ENCODE results near the gene ANG.
"Not testable (repeated sequence)": the region's sequence is repeated elsewhere in the genome, so short reads cannot be mapped to it uniquely, and the experiment has no call there.

The ANG gene

DNA sequence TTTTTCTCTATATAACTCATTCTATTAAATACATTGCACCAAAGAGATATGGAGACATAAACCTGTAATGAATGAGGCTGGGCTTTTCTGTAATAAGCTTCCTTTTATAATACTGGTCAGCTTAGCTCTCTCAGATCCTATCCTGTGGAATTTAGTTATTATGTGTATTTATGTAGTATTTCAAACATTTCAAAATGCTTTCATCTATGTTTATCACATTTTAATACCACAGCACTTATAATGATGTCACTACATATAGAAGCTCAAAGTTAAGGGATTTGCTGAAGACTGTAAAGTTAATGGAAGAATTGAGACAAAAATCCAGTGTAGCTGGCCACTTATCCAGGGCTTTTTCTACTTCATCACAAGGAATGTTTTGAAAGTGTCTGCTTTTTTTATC is 11.4 kb downstream of the ANG start:
- DNase-seq, result no peak

DNA sequence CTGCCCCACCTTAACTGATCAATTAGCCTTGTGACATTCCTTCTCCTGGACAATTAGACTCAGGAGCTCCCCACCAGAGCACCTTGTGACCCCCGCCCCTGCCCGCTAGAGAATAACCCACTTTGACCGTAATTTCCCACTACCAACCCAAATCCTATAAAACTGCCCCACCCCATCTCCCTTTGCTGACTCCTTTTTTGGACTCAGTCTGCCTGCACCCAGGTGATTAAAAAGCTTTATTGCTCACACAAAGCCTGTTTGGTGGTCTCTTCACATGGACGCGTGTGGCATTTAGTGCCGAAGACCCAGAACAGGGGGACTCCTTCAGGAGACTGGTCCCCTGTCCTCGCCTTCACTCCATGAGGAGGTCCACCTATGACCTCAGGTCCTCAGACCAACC is 12.4 kb downstream of the ANG start:
- not testable (repeated sequence) for DNase-seq

DNA sequence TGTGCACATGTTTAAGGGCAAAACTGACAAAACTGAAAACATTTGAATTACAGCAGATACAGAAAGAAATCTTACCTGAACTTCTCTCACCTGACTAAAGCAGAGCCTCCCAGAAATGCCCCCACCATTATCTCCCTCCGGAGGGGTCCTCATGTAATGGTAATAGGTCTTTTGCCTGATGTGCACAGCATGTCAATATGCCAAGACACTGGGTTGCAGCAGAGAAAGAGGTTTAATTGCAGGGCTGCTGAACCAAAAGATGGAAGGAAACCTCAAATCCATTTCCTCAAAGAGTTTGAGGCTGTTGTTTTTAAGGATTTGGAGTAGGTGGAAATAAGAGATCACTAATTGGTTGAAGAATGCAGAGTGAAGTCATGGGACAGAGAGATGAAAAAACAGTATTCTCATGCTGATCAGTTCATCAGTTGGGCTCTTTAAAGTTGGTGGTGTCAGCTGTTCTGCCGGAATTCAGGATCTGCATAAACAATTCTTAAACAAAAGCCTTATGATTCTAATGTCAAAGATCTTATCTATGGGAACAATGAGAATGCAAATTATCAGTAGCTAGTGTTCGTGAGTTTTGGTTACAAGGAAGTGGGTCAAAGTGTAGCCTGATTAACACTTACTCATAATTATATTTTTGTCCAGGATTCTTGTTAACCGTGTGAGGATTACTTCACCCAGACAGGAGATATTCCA is 18.2 kb downstream of the ANG start:
- no peak for DNase-seq

DNA sequence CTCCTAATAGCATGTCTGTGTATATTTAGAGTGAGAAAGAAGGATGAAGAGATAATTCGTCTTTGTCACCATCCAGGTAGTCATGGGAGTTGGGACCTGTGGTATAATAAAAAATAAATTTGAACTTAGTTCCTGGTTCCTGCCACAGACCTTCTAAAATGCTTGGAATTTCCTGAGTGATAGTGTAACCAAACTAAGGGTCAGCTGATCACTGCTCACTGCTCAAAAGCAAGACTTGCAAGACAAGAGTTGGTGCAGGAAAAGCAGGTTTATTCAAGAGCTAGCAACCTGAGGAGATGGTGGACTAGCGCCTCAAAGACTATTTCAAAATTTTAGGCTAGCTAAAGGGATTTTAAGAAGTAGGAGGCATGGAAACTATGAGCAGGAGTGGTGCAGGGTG is 19.1 kb downstream of the ANG start:
- no peak for DNase-seq

DNA sequence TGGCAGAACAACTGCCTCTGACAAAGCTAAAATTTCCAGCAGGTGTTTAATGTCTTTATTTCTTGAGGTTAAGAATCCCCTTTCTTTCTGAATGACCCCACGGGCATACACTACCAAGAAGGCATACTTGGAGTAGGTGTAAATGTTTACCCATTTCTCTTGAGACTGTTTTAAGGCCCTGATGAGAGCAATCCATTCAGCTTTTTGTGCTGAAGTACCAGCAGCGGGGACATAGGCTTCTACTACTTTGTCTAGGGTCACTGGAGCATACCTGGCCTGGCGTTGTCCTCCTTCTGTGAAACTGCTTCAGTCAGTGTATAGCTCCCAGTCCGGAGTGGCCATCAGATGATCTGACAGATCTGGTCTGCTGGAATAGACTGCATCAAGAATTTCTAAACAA is 22.7 kb downstream of the ANG start:
- no peak for DNase-seq

DNA sequence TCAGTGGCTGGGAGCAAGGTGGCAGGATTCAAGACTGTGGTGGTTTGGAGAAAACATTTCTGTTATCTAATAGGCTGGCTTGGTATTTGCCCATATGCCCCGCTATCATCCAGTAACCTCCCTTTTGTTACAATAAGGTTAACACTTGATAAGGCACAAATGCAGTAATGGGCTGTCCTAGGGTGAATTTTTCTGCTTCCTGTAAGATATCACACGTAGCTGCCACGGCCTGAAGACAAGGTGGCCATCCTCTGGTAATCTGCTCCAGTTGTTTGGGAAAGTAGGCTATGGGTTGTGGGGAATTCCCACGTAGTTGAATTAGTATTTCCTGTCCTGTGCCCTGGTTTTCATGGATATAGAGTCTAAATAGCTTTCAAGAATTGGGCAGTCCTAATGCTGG is 23.1 kb downstream of the ANG start:
- no peak for DNase-seq

DNA sequence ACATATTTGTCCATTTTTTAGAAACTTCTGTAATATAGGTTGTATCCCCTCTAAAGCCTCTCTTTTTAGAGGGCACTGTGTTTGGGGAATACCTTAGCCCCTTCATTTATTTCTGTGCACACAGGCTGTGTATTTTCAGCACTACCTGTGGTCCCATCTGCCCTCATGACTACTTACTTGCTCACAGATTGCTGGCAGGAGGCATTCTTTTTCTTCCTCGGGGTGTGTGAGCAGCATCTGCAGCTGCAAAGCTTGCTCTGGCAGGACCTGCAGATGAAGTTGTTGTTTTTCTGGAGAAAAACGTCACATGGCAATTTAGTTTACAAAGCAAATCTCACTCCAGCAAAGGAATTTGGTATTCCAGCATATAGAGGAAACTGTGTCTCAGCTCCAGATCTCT is 24.3 kb downstream of the ANG start:
- no peak for DNase-seq

DNA sequence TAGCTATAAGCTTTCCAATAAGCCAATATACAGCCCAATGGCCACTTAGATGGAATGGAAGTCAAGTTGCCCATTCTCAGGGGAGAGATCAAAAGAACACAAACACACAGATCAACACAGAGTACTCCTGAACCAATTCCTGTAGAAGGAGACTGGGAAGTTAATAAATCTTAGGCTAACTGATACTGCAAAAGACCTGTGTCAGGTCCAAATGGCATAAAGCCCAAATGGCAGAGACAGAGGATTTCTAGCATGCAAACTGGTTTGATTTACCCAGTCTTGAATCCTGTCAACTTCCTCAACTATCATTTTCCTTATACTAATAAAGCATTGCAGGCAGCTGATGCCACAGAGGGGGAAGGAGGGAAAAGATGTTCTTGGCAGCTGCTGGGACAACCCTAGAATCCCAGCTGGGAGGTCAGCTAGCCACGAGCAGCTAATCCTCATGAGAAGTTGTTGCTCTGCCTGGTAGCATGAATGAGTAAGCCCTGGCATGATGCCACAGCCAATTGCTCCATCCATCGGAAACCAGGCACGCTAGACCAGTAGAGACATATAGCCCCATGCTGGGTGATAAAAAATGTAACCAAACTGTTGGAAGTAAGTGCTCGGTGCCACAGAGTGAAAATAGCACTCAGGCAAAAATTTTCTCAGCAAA is 26.2 kb downstream of the ANG start:
- no peak for DNase-seq

DNA sequence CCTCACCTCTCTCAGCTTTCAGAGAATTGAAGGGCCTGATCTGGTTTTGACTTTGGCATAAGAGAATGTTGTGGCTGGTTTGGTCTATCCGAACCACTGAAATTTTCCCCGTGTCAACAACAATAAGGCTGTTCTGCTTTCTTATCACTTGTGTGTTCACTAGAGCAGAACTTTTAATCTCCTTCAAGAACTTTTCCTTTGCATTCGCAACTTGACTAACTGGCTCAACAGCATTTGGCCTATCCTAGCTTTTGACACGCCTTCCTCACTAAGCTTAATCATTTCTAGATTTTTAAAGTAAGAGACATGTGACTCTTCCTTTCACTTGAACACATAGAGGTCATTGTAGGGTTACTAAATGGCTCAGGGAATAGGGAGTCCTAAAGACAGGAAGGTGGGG is 31.2 kb downstream of the ANG start:
- no peak for DNase-seq

DNA sequence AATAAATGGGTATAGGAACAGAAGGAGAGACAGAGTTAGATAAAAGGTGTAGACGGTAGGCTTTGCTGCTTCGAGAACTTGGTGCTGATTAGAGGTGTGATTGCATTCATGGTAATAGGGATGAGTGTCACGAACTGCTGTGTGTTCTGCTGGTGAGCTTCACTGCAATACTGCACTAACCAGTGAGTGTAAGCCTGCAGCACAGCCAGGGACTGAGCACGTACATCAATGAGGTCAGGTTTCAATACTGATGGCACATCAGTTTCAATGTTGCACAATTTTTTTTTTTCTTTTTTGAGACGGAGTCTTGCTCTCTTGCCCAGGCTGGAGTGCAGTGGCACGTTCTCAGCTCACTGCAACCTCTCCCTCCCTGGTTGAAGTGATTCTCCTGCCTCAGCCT is 32.2 kb downstream of the ANG start:
- DNase-seq, result no peak

DNA sequence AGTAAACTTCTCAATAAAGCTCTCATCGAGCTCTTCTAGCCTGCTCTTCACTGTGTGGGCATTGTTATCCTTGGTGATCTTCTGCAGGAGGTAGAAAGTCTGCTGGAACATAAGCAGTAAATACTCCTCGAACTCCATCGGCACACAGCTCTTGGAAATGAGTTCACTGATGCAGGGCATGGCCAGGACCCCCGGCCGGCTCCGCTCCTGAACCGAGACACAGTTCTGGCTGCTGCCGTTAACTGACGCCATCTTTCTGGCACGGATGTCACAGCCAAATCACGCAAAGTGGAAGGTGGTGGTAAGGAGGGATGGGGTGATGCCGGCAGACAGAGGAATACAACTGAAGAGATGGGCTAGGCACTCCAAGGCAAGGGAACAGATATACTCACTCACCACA is 33.5 kb downstream of the ANG start:
- DNase-seq, result no peak

DNA sequence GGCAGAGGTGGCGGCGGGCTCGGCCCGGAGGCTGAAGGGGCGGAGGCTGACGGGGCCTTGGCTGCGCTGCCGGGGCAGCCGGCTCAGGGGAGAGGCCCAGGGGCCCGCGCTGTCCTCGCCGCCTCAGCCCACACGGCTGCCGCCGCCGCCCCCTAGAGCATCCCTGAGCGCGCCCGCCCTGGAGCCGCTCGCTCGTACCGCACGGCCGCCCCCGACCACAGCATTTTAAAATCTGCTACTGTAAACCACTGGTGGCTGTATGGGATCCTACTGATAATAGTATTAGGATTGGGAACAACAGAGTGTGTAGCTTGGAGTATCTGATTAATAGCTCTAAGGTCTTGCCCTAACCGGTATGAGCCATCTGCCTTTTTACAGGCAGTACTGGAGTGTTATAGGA is 34.9 kb downstream of the ANG start:
- no peak for DNase-seq

DNA sequence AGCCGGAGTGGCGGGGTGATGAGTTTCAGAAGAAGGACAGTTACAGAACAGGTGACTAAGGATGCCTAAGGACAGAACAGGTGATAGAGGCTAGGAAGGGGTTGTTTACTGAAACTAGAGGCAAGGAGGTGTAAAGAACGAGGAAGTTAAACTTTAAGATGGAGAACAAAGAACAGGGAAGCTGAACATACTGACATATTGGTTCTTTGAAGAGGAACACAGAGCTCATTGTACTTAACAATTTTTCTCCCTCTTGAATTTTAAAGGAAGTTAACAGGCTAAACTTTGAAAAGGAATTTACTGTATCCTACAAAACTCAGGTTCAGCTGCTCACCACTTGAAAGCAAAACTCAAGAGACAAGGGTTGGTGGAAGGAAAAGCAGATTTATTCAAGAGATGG is 37.6 kb downstream of the ANG start:
- not testable (repeated sequence) for DNase-seq

DNA sequence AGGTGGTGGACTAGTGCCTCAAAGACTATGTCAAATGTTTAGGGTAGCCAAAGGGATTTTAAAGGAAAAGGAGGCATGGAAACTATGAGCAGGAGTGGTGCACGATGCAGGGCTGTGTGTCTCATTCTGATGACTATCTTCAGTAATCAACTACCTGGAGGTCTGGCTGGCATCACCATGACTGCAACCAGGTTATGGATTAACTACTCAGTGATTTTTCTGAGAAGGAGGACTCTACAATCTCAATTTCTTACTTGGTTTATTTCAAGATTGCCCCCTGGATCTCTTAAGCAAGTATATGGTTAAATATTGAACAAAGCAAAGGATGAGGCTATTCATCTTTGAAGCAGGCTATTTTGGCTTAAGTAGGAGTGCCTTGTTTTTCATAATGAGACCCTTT is 38.0 kb downstream of the ANG start:
- no peak for DNase-seq

DNA sequence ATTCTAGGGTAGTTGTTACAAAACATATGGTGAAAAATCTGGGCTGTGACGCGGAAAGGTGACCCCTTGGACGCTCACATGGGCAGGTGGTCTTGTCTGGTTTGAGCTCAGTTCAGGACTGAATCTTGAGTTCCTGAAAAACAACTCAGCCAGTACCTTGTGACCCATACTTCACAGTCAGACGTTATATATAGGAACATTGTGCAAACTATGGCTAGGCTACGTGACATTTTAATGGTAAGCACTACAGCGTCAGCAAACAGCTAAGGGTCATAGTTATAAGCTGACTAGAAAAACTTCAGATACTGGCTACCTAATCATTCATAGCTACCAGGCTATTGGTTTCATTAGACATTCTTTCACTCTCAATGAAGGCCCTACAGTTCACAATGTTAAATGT is 42.3 kb downstream of the ANG start:
- DNase-seq, result no peak

DNA sequence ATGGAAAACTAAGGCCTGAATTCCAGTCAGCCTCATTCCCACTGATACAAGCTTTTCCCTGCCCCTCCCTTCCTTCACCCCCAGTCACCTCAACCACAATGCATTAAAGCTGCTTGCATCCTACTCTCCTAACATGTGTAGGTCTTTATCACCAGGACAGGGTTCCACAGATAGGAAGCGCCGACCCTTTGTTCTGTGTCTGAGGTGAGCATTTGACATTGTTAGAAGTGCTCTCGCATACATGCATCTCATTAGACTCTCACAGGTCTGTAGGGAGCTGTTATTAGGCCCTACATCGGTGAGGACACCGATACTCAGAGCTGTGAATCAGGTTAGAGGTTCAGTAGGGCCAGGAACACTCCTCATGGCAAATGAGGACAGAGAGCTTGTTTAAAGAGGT is 43.9 kb downstream of the ANG start:
- no peak for DNase-seq

DNA sequence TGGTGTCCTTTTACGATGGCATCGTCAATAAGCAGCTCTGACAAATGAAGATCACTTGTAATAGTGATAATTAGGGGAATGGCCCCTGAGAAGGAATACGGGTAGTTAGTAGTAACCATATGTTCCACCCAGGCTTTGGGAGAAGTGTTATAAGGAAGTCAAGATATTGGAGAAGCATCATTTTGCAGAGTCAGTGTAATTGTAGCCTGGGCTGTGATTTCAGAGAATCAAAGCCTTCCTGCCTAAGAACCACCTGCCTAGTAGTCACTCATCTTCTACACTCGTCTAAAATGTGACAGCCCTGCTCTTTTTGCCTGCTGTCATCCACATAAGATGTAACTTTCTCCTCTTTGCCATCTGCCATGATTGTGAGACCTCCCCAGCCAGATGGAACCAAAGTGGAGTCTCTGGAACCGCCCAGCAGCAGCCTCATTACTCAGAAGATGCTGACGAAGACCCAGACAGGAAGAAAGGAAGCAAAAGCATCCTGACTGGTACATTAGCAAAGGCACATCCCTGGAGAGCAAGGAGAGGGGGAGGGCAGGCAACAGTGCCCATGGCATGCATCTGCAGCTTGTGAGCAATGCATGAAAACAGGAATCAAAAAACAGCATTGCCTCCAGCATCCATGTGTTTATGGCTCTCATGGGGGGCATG is 44.5 kb downstream of the ANG start:
- no peak for DNase-seq

DNA sequence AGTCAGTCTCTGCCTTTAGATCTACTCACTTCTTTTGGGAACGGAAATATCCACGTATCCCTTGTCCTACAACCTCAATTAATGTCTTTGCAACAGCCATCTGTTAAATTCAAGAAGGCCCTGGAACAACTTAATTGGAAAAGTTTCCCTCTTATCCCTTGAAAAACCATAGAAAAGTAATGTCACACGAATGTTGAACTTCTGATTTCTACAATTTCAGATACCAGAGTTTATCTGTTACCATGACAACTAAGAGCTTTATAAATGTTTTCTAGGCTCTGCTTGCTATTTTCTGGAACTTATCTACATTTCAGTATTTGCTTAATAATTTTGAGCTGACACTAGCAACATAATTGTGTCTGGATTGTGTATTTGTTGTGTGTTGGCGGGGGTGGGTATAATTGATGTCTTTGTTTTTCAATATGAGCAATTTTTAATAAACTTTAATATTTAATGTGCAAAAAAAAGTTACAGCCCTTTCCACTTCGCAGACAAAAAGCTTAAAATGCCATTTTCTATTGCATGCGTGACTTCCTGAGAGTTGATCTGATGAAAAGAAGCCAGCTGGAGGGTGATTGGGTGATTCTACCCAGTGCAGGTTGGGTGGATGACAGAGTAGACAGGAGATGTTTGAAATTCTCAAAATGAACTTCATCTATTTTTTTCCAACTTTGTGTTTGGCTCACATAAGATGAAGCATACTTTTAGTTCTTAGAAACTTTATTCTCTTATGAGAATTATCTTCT is 45.3 kb downstream of the ANG start:
- DNase-seq, result no peak

DNA sequence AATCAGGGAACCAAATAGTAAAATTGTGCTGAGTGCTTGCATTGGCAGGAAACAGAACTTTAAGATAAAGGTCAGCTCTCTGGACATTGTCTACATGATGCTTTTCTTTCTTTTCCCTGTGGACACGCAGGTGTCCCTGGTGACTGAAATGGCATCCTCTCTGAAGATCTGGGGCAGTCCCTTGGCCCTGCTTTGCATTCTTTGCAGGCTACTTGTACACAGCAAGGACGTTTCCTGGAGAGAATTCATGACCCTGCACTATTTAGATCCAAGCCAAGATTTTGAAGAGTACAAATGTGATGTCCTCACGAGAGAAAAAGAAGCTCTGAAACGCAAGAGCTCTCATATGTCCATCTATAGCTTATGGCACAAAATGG is 45.9 kb downstream of the ANG start:
- no peak for DNase-seq

DNA sequence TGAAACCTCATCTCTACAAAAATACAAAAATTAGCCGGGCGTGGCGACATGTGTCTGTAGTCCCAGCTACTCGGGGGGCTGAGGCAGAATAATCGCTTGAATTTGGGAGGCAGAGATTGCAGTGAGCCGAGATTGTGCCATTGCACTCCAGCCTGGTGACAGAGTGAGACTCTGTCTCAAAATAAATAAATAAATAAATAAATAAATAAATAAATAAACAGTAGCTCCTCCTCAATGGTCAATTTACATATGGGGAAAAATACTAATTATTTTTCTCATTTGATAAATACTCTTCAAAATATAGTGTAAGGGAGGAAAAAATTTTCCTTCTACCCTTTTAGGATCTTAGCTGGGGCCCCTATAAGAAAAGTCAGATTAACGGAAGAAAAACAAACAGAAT is 49.7 kb downstream of the ANG start:
- not testable (repeated sequence) for DNase-seq

DNA sequence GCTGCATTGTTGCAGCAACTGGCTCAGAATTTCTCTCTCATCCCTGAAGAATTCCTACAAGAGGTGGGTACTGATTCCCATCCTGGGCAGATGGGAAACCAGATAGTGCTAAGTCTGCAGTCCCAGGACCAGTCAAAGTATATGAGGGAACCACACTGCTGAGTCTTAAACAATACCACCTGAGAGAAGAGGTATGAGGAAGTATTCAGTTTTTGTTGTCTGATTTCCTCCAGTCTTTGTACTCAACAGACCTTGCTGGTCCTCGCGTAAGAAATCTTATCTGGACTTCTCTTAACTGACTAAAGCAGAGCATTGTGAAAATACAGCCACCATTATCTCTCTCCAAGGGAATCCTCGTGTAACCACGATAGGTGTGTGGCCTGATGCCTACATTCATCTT is 53.6 kb downstream of the ANG start:
- no peak for DNase-seq

DNA sequence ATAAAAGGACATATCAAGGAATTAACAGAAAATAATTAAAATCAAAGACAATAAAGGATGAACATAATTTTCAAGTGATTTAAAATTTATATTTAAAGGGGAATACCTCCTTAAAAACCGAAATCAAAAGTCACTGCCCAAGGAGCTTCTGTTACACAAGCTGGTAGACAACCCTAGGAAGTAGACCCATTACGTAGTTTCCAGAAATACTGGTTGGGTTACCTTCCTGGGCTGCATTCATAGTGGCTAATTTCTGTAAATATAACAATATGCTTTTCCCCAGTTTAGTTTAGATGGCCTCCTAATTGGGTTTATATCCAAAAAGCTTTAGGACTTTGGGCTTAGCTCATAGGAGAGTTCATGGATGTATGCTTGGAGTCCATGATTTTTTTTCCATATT is 55.0 kb downstream of the ANG start:
- no peak for DNase-seq

All from activated T-cell treated with anti-CD3 and anti-CD28 coated beads, Interleukin-2, amount 50 U/mL, for 48 hours (primary cell).